Hematopoietic multipotent progenitor cell (in vitro differentiated cells): ENCODE results near the gene UQCC2. TPM values are rescaled to one million over a fixed set of nuclear protein-coding genes. Genes with fewer than 3 reads are reported as not detected.

ENCODE experiments used
- DNase-seq, 3 donors: peaks; one replicate each; pipeline ENCODE4 v3.0.0-alpha.2; 2011 to 2015; ENCODE audit warnings: low read depth in 2 of 3, low spot score in 2 of 3
- total RNA-seq: library from RNA; depleted of rRNA; stranded (reverse); fragments of >200 nt; gene quantifications from one replicate; pipeline ENCODE4 v1.2.3, GENCODE V29; 2012

UQCC2 gene
- total RNA-seq, 1 donor = 7.8 TPM

DNA sequence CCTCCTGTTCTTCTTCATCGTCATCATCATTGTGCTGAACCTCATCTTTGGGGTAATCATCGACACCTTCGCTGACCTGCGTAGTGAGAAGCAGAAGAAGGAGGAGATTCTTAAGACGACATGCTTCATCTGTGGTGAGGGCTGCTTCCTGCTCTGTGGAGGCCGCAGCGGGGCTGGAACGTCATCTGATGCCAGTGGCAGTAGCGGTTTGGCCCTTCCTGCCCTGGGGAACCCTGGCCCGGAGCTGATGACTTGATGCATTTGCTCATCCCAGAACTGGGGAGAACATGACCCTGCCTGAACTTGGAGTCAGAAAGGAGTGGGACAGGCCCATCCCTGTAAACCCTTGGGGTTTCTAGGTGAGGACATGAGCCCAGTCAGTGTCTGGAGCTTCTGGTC, 18.7 kb downstream of the UQCC2 start:
- peak in 2 of 3 donors; percentile 86 to 91 for DNase-seq

DNA sequence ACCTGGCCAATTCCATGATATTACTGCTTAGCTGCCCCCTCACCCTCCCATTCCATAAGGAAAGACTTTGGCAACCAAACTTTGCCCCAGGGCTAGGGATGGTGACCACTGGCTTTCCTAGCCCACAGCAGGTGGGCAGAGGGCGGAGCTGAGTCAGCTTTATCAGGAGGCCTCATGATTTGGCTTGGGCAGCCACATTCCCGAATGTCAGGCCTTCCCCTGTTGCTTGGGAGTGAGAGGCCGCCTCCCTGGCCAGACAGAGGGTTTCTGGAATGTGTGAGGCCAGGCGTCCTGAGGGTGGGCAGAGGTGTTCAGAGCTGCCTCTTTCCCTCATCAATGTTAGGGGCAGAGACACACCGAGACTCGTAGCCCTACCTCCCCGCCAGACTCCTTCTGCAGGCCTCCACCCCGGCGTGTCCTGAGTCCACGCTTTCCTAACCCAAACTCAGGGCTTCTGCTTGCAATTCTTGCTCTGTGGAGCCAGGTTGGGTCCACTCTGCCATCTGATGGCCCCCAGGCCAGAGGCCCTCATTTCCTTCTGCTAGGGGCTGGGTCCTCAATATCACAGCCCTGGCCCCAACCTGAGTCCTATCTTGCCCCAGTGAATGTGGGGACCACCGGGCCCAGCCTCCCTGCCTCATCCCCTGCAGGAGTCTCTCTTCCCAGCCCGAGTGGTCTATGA, 19.3 kb downstream of the UQCC2 start:
- no peak for DNase-seq

DNA sequence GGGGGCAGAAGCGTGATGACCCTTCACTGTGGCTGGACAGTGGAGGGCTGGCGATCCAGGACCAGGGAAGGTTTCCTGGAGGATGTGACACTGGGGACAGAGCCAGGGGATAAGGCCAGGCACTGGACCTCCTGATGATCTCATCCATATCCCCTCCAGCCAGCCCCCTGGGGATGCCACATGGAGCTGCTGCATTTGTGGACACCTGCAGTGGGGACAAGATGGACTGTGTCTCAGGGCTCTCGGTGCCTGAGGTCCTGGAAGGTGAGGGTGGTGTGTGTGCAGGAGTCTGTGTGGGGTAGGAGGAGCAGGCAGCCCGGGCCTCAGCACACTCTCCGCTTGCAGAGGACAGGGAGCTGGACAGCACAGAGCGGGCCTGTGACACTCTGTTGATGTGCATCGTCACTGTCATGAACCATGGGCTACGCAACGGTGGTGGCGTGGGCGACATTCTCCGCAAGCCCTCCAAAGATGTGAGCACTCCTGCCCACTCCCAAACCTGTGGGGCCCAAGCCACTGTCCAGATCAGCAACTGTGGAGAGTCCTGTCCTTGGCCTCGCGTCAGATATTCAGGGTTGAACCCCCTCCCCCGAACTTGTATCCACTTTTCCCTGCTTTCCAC, 19.9 kb downstream of the UQCC2 start:
- no peak for DNase-seq

DNA sequence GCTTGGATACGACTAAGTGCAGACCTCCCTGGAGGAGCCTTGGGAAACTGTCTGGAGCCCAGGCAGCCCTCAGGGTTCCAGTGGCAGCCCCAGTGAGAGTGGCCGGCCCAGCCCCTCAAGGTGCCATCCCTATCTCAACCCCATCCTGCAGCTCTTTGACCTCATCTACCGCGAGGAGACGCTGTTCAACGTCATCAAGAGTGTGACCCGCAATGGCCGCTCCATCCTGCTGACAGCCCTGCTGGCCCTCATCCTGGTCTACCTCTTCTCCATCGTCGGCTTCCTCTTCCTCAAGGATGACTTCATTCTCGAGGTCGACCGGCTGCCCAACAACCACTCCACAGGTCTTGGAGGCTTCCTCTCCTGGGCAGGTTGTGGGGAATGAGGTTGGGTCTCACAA, 20.7 kb downstream of the UQCC2 start:
- DNase-seq = no peak

DNA sequence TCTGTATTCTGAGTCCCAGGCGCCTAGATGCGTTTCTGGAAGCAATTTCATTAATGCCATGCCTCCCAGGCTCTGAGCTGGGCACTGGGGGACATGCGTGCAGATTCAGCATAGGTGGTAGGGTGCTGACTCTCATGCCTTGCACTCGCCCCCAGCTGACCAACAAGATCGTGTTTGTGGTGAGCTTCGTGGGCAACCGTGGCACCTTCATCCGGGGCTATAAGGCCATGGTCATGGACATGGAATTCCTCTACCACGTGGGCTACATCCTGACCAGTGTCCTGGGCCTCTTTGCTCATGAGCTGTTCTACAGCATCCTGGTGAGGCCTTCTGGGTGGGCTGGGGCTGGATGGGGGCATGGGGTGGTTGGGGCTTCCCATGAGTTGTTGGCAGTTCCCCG, 21.6 kb downstream of the UQCC2 start:
- no peak for DNase-seq

DNA sequence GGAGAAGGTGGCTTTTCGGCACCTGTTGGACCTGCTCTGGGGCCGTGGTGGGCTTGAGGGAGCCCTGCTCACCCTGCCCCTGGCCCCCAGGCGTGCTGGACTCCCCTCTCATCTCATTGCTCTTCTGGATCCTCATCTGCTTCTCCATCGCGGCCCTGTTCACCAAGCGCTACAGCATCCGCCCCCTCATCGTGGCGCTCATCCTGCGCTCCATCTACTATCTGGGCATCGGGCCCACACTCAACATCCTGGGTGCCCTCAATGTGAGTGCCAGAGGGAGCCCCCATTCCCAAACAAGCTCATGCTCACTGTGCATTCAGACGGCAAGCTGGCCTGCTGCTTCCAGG, 22.4 kb downstream of the UQCC2 start:
- no peak for DNase-seq

DNA sequence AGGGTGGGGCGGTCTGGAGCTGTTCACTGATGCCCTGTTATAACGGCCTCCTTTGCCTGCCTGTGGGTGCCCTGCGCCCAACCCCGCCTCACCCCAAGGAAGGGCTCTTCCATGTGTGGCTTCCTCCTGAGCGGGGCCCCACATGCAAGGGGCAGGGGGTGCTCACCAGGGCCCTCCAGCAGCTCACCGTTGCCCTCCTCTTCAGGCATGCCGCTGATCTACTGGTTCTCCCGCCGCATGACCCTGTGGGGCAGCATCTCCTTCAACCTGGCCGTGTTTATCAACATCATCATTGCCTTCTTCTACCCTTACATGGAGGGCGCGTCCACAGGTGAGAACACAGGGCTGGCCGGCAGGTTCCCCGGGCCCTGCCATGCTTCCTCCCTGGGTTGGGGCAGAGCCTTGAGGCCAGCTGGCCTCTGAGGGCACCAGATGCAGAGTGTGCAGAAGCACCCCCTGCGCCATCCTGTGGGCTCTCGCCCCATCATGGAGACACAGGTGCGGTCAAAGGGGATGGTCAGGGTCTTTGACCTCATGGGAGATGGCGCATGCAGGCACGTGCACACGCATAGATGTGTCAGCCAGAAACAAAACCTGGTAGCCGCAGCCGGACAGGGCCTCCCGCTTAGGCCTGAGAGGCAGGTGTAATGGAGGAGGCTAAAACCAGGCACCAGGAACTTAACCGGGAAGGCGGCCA, 22.9 kb downstream of the UQCC2 start:
- no peak for DNase-seq

DNA sequence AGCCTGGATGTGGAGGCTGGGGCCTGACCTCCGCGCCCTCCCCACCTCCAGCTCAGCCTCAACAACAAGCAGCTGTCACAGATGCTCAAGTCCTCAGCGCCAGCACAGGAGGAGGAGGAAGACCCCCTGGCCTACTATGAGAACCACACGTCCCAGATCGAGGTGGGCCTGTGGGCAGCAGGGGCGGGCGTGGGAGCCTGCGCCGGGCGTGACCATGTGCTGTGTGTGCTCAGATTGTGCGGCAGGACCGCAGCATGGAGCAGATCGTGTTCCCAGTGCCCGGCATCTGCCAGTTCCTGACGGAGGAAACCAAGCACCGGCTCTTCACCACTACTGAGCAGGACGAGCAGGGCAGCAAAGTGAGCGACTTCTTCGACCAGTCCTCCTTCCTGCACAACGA, 23.5 kb downstream of the UQCC2 start:
- DNase-seq = no peak

DNA sequence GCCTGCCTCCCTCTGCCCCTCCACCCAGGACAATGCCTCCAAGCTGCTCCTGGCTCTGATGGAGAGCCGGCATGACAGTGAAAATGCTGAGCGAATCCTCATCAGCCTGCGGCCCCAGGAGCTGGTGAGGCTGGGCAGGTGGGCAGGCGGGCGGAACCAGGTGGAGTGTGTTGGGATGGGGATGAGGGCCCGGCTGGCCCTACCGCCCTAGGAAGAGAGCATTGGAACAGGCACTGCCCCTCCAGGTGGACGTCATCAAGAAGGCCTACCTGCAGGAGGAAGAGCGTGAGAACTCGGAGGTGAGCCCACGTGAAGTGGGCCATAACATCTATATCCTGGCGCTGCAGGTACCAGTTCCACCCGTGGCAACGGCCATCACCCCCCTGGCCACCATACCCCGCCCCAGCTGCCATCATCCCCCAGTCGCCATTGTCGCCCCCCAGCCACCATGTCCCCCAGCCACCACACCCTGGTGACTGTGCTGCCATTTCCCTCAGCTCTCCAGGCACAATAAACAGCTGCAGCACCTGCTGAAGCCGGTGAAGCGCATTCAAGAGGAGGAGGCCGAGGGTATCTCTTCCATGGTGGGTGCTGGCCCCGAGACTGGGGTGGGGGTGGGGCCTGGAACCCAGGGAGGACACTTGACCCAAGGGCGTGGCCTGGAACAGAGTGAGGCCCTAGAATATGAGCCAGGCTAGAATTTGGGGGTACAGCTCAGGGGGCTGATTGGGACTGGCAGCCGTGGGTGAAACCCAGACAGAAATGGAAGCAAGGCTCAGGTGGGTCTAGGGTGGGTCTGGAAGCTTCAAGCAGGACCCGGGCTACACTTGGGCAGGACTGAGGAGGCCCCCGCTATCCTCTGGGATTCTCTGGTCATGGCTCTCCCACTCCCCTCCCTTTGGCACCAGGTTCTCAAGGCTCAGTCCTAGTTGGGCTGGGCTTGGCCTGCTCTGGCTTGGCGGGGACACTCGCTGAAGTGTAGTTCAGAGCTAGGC, 24.2 kb downstream of the UQCC2 start:
- no peak for DNase-seq

DNA sequence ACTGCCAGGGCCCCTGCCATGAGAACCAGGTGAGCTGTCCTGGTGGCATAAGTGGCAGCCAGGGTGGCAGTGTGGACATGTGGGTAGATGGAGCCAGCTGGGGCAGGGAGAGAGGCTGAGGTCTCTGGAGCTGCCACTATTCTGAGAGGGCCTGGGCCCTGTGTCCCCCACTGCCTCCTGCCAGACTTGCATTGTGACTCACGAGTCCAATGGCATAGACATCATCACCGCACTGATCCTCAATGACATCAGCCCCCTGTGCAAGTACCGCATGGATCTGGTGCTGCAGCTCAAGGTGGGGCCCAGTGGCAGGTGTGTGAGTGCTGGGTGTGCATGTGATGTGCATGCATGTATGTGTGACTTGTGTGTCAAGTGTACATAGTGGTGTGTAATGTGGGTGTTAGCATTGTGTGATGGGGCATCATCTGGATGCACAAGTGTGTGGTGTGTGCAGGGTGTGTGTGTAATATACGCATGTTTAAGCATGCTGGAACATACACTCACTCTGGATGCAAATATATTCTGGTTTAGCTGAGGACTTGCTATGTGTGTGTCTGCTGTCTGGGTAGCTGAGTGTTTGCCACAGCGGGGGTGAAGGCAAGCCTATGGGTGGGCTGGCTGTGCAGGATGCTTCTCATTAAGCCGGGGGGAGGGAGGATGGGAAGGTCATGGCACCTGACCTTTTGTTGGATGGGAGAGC, 25.1 kb downstream of the UQCC2 start:
- no peak for DNase-seq

DNA sequence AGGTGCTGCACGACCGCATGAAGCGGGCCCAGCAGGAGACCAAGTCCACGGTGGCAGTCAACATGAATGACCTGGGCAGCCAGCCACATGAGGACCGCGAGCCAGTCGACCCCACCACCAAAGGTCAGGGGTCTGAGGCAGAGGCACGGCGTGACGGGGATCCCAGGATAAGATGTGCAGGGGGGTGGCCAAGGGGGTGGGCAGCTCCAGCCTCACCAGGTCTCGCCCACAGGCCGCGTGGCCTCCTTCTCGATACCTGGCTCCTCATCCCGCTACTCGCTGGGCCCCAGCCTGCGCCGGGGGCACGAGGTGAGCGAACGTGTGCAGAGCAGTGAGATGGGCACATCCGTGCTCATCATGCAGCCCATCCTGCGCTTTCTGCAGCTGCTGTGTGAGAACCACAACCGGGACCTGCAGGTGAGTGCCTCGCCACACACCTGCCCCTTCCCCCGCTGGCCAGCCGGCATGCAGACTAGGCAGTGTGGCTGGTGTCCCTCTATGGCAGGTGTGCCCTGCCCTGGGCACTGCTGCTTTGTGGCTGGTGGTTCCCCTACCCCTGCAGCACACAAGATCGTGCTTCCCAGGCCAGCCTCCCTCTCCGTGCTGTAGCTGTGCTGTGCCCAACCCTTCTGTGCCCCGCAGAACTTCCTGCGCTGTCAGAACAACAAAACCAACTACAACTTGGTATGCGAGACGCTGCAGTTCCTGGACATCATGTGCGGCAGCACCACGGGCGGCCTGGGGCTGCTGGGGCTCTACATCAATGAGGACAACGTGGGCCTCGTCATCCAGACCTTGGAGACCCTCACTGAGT, 25.9 kb downstream of the UQCC2 start:
- DNase-seq = no peak

DNA sequence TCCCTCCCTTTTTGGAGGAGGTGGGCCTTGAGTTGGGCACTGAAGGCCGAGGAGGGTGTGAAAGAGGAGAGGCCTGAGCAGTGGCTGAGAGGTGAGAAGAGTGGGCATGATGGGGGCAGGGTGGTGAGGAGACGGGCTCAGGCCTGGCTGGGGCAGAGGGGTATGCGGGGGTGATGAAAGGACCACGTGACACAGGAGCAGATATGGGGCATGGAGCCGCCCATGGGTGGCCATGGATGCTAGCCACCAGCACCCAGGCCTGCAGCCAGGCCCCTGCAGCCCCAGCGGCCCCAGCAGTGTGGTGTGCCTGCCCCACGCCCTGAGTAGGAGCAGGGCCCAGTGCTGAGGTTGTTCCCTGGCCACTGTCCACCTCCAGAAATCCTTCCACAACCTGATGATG, 26.5 kb downstream of the UQCC2 start:
- no peak for DNase-seq

DNA sequence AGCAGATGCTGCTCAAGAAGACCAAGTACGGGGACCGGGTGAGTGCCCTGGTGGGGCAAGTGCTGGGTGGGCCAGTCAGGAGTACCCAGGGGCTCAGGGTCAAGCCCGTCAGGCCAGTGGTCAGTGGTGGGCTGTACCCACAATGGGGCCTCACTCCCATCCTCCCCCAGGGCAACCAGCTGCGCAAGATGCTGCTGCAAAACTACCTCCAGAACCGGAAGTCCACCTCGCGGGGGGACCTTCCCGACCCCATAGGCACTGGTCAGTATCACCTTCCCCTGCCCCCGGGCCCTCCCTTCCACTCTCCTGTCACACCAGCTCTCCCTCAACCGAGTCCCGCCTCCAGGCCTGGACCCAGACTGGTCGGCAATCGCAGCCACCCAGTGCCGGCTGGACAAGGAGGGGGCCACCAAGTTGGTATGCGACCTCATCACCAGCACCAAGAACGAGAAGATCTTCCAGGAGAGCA, 27.0 kb downstream of the UQCC2 start:
- no peak for DNase-seq

DNA sequence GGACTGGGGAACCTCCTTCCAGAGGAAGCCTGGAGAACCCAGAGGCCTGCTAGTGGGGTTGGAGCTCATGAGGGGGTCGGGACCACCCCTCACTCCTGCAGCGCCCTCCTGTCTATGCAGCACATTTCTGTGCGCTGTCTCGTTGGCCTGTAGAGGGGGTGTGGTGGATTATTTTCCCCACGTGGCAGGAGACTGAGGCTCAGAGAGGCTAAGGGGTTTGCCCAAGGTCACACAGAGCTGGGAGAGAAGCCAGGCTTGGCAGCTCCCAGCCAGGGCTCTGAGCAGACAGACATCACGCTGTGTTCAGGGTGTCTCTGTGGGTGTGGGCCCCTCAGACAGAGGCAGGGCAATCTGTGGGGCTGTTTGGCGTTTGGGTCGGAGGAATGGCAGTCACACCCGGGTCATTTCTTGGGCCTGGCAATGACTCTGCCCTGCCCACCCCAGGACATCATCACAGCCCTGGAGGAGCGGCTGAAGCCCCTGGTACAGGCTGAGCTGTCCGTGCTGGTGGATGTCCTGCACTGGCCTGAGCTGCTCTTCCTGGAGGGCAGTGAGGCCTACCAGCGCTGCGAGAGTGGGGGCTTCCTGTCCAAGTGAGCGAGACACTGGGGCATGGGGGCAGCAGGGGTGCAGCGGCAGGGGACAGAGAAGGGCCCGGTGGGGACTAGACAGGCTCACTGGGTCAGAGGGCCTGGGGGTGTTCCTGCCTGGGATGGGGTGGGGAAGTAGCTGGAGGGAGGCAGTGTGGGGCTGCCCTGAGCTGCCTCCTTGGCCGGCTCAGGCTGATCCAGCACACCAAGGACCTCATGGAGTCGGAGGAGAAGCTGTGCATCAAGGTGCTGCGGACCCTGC, 27.7 kb downstream of the UQCC2 start:
- no peak for DNase-seq

DNA sequence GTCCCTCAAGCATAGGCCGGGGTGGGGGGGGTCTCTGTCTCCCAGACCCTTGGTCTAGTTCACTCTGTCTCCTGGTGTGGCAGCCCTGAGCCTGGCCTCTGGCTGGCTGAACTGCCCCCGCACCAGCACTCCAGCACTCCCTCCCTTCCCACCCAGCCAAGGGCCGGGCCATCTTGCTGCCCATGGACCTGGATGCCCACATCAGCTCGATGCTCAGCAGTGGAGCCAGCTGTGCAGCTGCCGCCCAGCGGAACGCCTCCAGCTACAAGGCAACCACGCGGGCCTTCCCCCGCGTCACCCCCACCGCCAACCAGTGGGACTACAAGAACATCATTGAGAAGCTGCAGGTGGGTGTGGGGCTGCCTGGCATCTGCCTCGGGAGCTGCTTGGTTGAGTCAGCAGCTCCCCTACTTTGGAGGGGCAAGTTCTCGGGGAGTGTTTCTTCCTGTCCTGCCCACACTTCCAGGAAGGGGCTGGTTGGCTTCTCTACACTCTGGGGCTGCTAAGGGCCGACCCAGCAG, 28.4 kb downstream of the UQCC2 start:
- DNase-seq = peak in 2 of 3 donors; percentile 33 to 44

DNA sequence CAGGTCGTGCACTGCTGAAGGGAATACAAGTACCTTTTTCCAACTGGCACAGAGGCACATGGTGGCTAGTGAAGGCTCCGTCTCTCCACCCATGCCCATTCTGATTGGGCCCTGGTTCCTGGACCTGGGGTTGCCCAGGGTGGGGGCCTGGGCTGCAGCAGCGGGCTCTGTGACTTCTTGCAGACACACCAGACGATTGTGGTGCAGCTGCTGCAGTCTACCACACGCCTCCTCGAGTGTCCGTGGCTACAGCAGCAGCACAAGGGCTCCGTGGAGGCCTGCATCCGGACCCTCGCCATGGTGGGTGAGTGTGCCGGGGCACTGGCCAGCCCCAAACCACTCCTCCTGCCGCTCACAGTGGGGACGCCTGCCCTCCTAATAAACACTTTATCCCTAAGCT, 29.2 kb downstream of the UQCC2 start:
- DNase-seq = no peak

DNA sequence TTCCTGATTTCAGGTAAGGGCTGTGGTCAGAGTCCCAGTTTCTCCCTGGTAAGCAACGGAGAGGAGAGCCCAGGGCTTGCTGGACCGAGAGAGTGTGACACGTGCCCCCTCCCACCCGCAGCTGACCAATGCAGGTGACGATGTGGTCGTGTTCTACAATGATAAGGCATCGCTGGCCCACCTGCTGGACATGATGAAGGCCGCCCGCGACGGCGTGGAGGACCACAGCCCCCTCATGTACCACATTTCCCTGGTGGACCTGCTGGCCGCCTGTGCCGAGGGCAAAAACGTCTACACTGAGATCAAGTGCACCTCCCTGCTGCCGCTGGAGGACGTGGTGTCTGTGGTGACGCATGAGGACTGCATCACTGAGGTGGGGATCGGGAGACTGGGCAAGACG, 31.7 kb downstream of the UQCC2 start:
- DNase-seq = no peak

DNA sequence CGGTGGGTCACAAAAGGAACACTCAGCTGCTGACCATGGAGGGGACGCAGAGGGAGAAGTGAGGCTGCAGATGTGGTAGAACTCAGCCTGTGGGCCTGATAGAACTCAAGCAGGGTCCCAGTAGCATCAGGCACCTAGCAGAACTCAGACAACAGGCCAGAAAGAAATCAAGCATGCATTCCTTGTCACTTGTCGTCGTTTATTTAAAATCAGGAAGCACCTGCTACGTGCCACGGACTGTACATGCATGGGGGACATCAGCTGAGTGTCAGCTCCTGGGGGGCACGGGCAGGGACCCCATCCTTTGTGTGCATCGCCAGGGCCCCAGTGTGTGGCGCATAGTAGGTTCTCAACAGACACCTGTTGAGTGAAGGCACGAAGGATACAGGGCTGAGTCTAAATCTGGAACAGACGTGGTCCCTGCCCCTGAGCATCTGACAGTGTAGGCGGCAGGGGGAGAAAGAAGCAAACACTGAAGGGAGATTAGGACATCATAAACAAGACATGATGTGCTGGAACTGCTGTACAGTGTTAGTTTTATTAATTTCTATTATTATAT, 32.5 kb downstream of the UQCC2 start:
- DNase-seq = no peak
